Measurements from ENCODE around the gene HEXA. TPM values are rescaled to one million over a fixed set of nuclear protein-coding genes. Genes with fewer than 3 reads are reported as not detected.
"Not testable (repeated sequence)": the region's sequence is repeated elsewhere in the genome, so short reads cannot be mapped to it uniquely, and the experiment has no call there.

Gene HEXA
- total RNA-seq, 1 experiment from 2014 or later: 98.4 TPM

GRCh38 chr15:72379856-72380430 is 4.1 kb upstream of the HEXA start:
- DNase-seq (ENCODE audit: low spot score): no peak
- in situ Hi-C loops (cut with HindIII; ENCODE audit: low sequenced_read_pairs): no loop called here

DNA sequence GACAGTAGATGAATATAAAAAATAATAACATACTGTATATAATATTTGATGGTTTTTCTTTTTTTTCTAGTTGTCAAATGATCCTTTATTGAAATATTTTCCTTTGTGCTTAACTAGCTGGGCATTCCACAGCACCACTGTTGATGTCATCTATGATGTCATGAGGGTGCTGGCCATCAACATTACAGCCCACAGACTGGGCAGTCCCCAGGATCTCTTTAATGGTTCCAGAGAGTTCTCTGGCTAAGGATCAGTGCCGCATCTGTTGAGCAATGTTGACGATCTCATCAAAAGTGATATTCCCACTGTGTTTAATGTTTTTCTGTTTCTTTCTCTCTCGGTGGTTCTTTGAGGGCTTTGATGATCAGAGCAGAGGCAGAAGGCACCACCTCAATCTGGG is 3.3 kb upstream of the HEXA start:
- DNase-seq (ENCODE audit: low spot score); in situ Hi-C loops (cut with HindIII; ENCODE audit: low sequenced_read_pairs): not testable (repeated sequence)

DNA sequence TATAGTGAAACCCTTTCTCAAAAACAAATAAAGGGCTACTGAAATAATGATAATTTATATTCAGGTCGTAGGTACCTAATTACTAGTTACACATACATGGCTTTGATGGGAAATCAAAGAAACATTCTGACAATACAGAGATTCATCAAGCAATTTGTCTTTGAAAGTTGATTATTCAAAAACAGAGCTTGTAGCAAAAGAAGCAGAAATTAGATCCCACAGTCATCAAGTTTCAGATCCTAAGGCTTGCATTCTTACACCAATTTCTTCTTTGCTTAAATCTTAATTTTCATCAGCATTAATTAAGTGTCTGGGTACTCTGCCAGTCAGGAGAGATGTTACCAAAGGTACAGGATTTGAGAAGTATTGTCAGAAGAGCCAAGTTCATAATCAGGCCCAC is 1.5 kb upstream of the HEXA start:
- in situ Hi-C loops (cut with HindIII; ENCODE audit: low sequenced_read_pairs): no loop called here
- no peak for DNase-seq (ENCODE audit: low spot score)

GRCh38 chr15:72375501-72375845 is 341 bp downstream of the HEXA start:
- no peak for DNase-seq (ENCODE audit: low spot score)
- in situ Hi-C loops (cut with HindIII; ENCODE audit: low sequenced_read_pairs): no loop called here

DNA sequence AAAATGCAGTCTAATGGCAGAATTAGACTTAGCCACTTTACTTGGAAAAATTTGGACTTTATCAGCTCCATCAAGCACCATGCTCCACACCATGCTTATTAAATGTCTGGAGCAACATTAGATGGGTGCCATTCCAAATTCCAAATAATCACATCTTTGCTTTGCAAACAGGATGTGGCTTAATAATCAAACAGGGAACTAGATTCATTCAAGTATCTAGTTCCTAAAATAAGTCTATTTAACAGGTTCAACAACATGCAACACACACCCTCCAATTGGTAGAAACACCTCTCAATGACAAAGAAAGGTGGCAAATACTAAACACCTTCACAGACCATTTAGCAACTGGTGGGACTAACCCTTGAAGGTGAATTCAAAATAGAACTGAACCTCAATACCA is 3.5 kb downstream of the HEXA start:
- in situ Hi-C loops (cut with HindIII; ENCODE audit: low sequenced_read_pairs): no loop called here
- no peak for DNase-seq (ENCODE audit: low spot score)

DNA sequence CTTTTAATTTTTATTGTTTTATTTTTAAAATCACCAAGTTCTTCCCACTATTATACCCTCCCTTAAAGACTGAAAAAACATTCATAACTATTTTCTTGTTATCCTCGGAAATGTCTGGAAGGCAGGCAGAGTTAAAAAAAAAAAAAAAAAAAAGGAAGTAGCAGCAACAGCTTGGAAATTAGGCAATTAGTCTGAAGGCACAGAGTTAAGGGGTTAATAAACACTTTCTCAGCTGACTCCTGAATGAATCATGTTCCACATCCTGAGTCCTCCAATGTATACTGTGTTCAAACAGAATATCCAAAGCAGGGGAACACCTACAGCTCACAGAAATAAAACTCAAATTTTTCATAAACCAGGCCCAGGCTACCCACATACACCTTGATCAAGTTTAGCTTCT is 5.8 kb downstream of the HEXA start:
- DNase-seq (ENCODE audit: low spot score): no peak
- in situ Hi-C loops (cut with HindIII; ENCODE audit: low sequenced_read_pairs): no loop called here

GRCh38 chr15:72368899-72369298 is 6.9 kb downstream of the HEXA start:
- no peak for DNase-seq (ENCODE audit: low spot score)
- in situ Hi-C loops (cut with HindIII; ENCODE audit: low sequenced_read_pairs): no loop called here

- DNase-seq (ENCODE audit: low spot score): no peak
- in situ Hi-C loops (cut with HindIII; ENCODE audit: low sequenced_read_pairs): no loop called here
Observed at GRCh38 chr15:72368325-72368724, 7.5 kb downstream of the HEXA start.

- DNase-seq (ENCODE audit: low spot score): no peak
- in situ Hi-C loops (cut with HindIII; ENCODE audit: low sequenced_read_pairs): no loop called here
Observed at GRCh38 chr15:72365844-72366243, 10.0 kb downstream of the HEXA start.

- DNase-seq (ENCODE audit: low spot score): no peak
- in situ Hi-C loops (cut with HindIII; ENCODE audit: low sequenced_read_pairs): no loop called here
Observed at GRCh38 chr15:72361176-72361575, 14.6 kb downstream of the HEXA start.

GRCh38 chr15:72358650-72359171 is 17.1 kb downstream of the HEXA start:
- peak; percentile 46 for DNase-seq (ENCODE audit: low spot score)
- in situ Hi-C loops (cut with HindIII; ENCODE audit: low sequenced_read_pairs): no loop called here

GRCh38 chr15:72358121-72358520 is 17.7 kb downstream of the HEXA start:
- in situ Hi-C loops (cut with HindIII; ENCODE audit: low sequenced_read_pairs): no loop called here
- DNase-seq (ENCODE audit: low spot score): no peak

GRCh38 chr15:72354496-72354895 is 21.3 kb downstream of the HEXA start:
- in situ Hi-C loops (cut with HindIII; ENCODE audit: low sequenced_read_pairs): no loop called here
- DNase-seq (ENCODE audit: low spot score): no peak

DNA sequence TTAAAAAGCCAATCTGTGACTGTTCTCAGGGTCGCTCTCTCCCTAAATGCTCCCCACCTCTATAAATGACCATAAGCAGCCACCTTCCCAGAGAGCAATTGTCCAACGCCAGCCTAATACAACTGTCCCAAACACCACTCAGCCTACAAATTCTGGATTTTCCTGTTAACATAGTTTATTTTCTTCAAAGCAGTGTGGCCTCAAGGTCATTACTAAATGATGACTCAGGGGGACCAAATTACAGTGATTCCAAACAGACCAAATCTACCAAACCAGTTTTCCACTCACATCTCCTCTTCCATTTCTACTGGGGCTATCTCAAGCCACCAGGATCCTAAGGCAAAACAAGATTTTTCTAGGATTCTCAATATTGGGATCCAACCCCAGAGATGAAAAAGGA is 22.5 kb downstream of the HEXA start:
- DNase-seq (ENCODE audit: low spot score): no peak
- in situ Hi-C loops (cut with HindIII; ENCODE audit: low sequenced_read_pairs): no loop called here

GRCh38 chr15:72345806-72346205 is 30.0 kb downstream of the HEXA start:
- DNase-seq (ENCODE audit: low spot score): no peak
- in situ Hi-C loops (cut with HindIII; ENCODE audit: low sequenced_read_pairs): no loop called here

GRCh38 chr15:72345280-72345679 is 30.5 kb downstream of the HEXA start:
- in situ Hi-C loops (cut with HindIII; ENCODE audit: low sequenced_read_pairs): no loop called here
- no peak for DNase-seq (ENCODE audit: low spot score)

- in situ Hi-C loops (cut with HindIII; ENCODE audit: low sequenced_read_pairs): no loop called here
- no peak for DNase-seq (ENCODE audit: low spot score)
Observed at GRCh38 chr15:72344602-72345001, 31.2 kb downstream of the HEXA start.

GRCh38 chr15:72342385-72342784 is 33.4 kb downstream of the HEXA start:
- DNase-seq (ENCODE audit: low spot score): peak; percentile 18
- in situ Hi-C loops (cut with HindIII; ENCODE audit: low sequenced_read_pairs): no loop called here

- no peak for DNase-seq (ENCODE audit: low spot score)
- in situ Hi-C loops (cut with HindIII; ENCODE audit: low sequenced_read_pairs): no loop called here
Observed at GRCh38 chr15:72341361-72341760, 34.5 kb downstream of the HEXA start.

DNA sequence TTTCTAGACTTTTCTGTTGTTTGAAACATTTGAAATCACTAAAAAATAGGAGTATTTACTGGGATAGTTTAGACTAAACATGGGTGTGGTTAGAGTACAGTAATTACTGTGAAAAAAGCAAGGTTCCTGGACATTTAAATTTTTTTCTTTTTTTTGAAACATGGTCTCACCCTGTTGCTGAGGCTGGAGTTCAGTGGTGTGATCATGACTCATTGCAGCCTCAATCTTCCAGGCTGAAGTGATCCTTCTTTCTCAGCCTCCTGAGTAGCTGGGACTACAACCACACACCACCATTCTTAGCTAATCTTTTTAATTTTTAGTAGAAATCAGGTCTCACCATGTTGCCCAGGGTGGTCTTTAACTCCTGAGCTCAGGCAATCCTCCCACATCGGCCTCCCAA is 35.4 kb downstream of the HEXA start:
- in situ Hi-C loops (cut with HindIII; ENCODE audit: low sequenced_read_pairs): no loop called here

DNA sequence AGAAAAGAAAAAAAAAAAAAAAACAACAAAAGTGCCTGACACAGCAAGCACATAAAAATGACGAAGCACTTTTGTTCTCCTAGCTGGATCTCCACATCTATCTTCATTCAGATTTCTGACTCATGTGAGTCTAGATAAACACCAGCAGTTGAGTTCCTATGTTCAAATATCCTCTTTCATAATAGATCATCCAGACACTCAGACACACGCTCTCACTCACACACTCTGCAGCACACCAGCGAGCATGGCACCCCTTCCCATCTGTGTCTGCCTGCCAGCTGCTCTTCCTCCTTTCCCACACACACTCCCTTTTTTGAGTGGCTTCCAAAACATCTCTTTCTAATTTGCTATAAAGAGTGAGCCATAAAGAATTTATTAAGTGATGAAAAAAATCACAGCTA is 36.0 kb downstream of the HEXA start:
- in situ Hi-C loops (cut with HindIII; ENCODE audit: low sequenced_read_pairs): no loop called here
- no peak for DNase-seq (ENCODE audit: low spot score)

More for the DNA sequence above, 35.4 kb downstream of the HEXA start:
- DNase-seq (ENCODE audit: low spot score): no peak

Data from G401 (cell line).